Mucosa of descending colon (tissue), 3 donors: ENCODE results near the gene HELQ. TPM values are rescaled to one million over a fixed set of nuclear protein-coding genes. Genes with fewer than 3 reads are reported as not detected.
"Not testable (repeated sequence)": the region's sequence is repeated elsewhere in the genome, so short reads cannot be mapped to it uniquely, and the experiment has no call there.

Experiments used
- ATAC-seq: fragments of 200-7000 bp; cut with Tn5 transposase; one replicate; pipeline ENCODE4 v1.9.1; 2020; ENCODE audit warnings: mild to moderate bottlenecking, moderate library complexity
- DNase-seq, 3 donors: peaks; one replicate each; pipeline ENCODE4 v3.0.0-alpha.2; 2020
- H3K36me3 ChIP-seq: fragments of 200-600 bp; one replicate; pipeline ENCODE4 v1.8.0; 2021; ENCODE audit warnings: low read depth, mild to moderate bottlenecking
- H3K4me1 ChIP-seq: fragments of 200-600 bp; one replicate; pipeline ENCODE4 v1.8.0; 2021; ENCODE audit warnings: low read depth, mild to moderate bottlenecking
- H3K4me3 ChIP-seq: fragments of 200-600 bp; one replicate; pipeline ENCODE4 v1.8.0; 2021; ENCODE audit warnings: mild to moderate bottlenecking
- H3K9me3 ChIP-seq: fragments of 200-600 bp; one replicate; pipeline ENCODE4 v1.8.0; 2021; ENCODE audit warnings: mild to moderate bottlenecking
- CTCF ChIP-seq: fragments of 200-600 bp; IDR thresholded peaks from one replicate; pipeline ENCODE4 v1.8.0; 2022; ENCODE audit warnings: antibody characterized with exemption, mild to moderate bottlenecking
- intact Hi-C, 2 donors: fragments of 100-400 bp; cut with DNase I in 1 of 2; cut with micrococcal nuclease in 1 of 2; formaldehyde crosslinking; loops; one replicate each; pipeline versions ENCODE4 v1.11.0 to v1.11.1; 2022; cut with DNase I, micrococcal nuclease
- total RNA-seq, 3 donors: library from RNA; stranded (reverse); fragmentation: NEBNext Ultra II Directional in 2 of 3; extraction: Animal tissue kit (Norgen Biotek cat#: 25700) in 2 of 3; gene quantifications; one replicate each; pipeline versions ENCODE4 v1.2.1 to v1.2.4, GENCODE V29; 2021 to 2023
- donor health status: DM: no; HTN: no; CAD: no; lungs with moderate emphysema.
- donor health status: DM: no; HTN: no; CAD: no.
- donor health status: DM: no; HTN: yes; CAD: no.

HELQ gene
- total RNA-seq, 3 donors from 2014 or later, result 10.8 to 17.2 (median 12.2) TPM

GRCh38 chr4:83498187-83498586 lies 42.6 kb upstream of the HELQ start:
- DNase-seq (no peak), ATAC-seq (no peak)
- Histone ChIP-seq H3K36me3 (no peaks in the 10 kb centered on the region), H3K4me1 (no peaks in the 10 kb centered on the region), H3K4me3 (no peak overlapping the region), H3K9me3 (no peaks in the 10 kb centered on the region)
- intact Hi-C loops, result no loop called here
- TF ChIP-seq CTCF, result no peak

- H3K4me3 ChIP-seq, ATAC-seq, intact Hi-C loops, H3K36me3 ChIP-seq, H3K4me1 ChIP-seq, H3K9me3 ChIP-seq, DNase-seq: not testable (repeated sequence)
These were observed 40.7 kb upstream of the HELQ start for GRCh38 chr4:83496085-83496917.

GRCh38 chr4:83490876-83491450 lies 35.3 kb upstream of the HELQ start:
- H3K4me3 ChIP-seq, result no peak overlapping the region
- intact Hi-C loops, result no loop called here
- no peaks in the 10 kb centered on the region for H3K9me3 ChIP-seq
- ATAC-seq, result peak; percentile 38
- peak; percentile 48 for TF ChIP-seq CTCF
- no peaks in the 10 kb centered on the region for H3K4me1 ChIP-seq
- H3K36me3 ChIP-seq, result no peaks in the 10 kb centered on the region
- no peak for DNase-seq

GRCh38 chr4:83489711-83490326 lies 34.2 kb upstream of the HELQ start:
- no peak overlapping the region for H3K4me3 ChIP-seq
- DNase-seq, result no peak
- H3K4me1 ChIP-seq, result no peaks in the 10 kb centered on the region
- H3K9me3 ChIP-seq, result no peaks in the 10 kb centered on the region
- no peak for ATAC-seq
- no peaks in the 10 kb centered on the region for H3K36me3 ChIP-seq
- intact Hi-C loops, result no loop called here
- TF ChIP-seq CTCF, result no peak

- H3K9me3 ChIP-seq, result no peaks in the 10 kb centered on the region
- no peaks in the 10 kb centered on the region for H3K36me3 ChIP-seq
- DNase-seq (no peak), ATAC-seq (no peak)
- no peaks in the 10 kb centered on the region for H3K4me1 ChIP-seq
- intact Hi-C loops, result no loop called here
- no peak overlapping the region for H3K4me3 ChIP-seq
- no peak for TF ChIP-seq CTCF
These were observed 31.0 kb upstream of the HELQ start for GRCh38 chr4:83486457-83487129.
